ENCODE results near the gene PCDHAC2.

Gene PCDHAC2

GRCh38 chr5:141001446-141001843 lies 35.2 kb downstream of the PCDHAC2 start:
- Histone ChIP-seq H3K9me3 (replicated peaks; ENCODE audit: insufficient read depth, low read length) (no peaks in the 10 kb centered on the region), H3K4me2 (ENCODE audit: low read depth, low read length) (no peak overlapping the region), H4K20me1 (ENCODE audit: insufficient read depth, low read length) (no peaks in the 10 kb centered on the region), H3K9ac (ENCODE audit: low read length) (no peak overlapping the region), H3K36me3 (replicated peaks; ENCODE audit: insufficient read depth, low read length) (no peaks in the 10 kb centered on the region), H2AFZ (ENCODE audit: low read length) (no peak overlapping the region), H3K9me2 (replicated peaks; ENCODE audit: insufficient read depth, low read length) (no peaks in the 10 kb centered on the region), H3K27ac (ENCODE audit: low read length) (no peak overlapping the region), H3F3A (ENCODE audit: insufficient read depth, low read length) (no peaks in the 10 kb centered on the region), H3K27me3 (replicated peaks; ENCODE audit: insufficient read depth, low read length) (no peaks in the 10 kb centered on the region), H3K79me2 (ENCODE audit: low read length) (no peaks in the 10 kb centered on the region), H3K4me3 (ENCODE audit: low read length) (no peak overlapping the region), H3K4me1 (ENCODE audit: low read length) (no peaks in the 10 kb centered on the region)
- DNase-seq, result no peak
- TF ChIP-seq EZH2phosphoT487 (IDR thresholded peaks at IDR 0.05; ENCODE audit: low read length) (no peak), CTCF (IDR thresholded peaks at IDR 0.05; ENCODE audit: low read length) (no peak), EZH2 (optimal IDR thresholded peaks at IDR 0.05; ENCODE audit: low read depth, low read length) (no peak)

- TF ChIP-seq CTCF (IDR thresholded peaks at IDR 0.05; ENCODE audit: low read length) (no peak), EZH2 (optimal IDR thresholded peaks at IDR 0.05; ENCODE audit: low read depth, low read length) (no peak), EZH2phosphoT487 (IDR thresholded peaks at IDR 0.05; ENCODE audit: low read length) (no peak)
- no peaks in the 10 kb centered on the region for H4K20me1 ChIP-seq (ENCODE audit: insufficient read depth, low read length)
- no peaks in the 10 kb centered on the region for H3K9me2 ChIP-seq (replicated peaks; ENCODE audit: insufficient read depth, low read length)
- H3K27me3 ChIP-seq (replicated peaks; ENCODE audit: insufficient read depth, low read length), result no peaks in the 10 kb centered on the region
- no peaks in the 10 kb centered on the region for H3K79me2 ChIP-seq (ENCODE audit: low read length)
- H3K27ac ChIP-seq (ENCODE audit: low read length), result no peak overlapping the region
- no peaks in the 10 kb centered on the region for H3K9me3 ChIP-seq (replicated peaks; ENCODE audit: insufficient read depth, low read length)
- no peak overlapping the region for H2AFZ ChIP-seq (ENCODE audit: low read length)
- no peaks in the 10 kb centered on the region for H3K4me1 ChIP-seq (ENCODE audit: low read length)
- H3K4me2 ChIP-seq (ENCODE audit: low read depth, low read length), result no peak overlapping the region
- no peak for DNase-seq
- H3K36me3 ChIP-seq (replicated peaks; ENCODE audit: insufficient read depth, low read length), result no peaks in the 10 kb centered on the region
- H3K9ac ChIP-seq (ENCODE audit: low read length), result no peak overlapping the region
- H3F3A ChIP-seq (ENCODE audit: insufficient read depth, low read length), result no peaks in the 10 kb centered on the region
- H3K4me3 ChIP-seq (ENCODE audit: low read length), result no peak overlapping the region
These were observed 35.7 kb downstream of the PCDHAC2 start for GRCh38 chr5:141001844-141002604.

GRCh38 chr5:141002605-141002965 lies 36.3 kb downstream of the PCDHAC2 start:
- Histone ChIP-seq H3K4me2 (ENCODE audit: low read depth, low read length) (no peak overlapping the region), H3K9me3 (replicated peaks; ENCODE audit: insufficient read depth, low read length) (no peaks in the 10 kb centered on the region), H3K79me2 (ENCODE audit: low read length) (no peaks in the 10 kb centered on the region), H3K27ac (ENCODE audit: low read length) (no peak overlapping the region), H3F3A (ENCODE audit: insufficient read depth, low read length) (no peaks in the 10 kb centered on the region), H3K4me1 (ENCODE audit: low read length) (no peaks in the 10 kb centered on the region), H4K20me1 (ENCODE audit: insufficient read depth, low read length) (no peaks in the 10 kb centered on the region), H3K4me3 (ENCODE audit: low read length) (no peak overlapping the region), H3K9ac (ENCODE audit: low read length) (no peak overlapping the region), H2AFZ (ENCODE audit: low read length) (no peak overlapping the region), H3K36me3 (replicated peaks; ENCODE audit: insufficient read depth, low read length) (no peaks in the 10 kb centered on the region), H3K27me3 (replicated peaks; ENCODE audit: insufficient read depth, low read length) (no peaks in the 10 kb centered on the region), H3K9me2 (replicated peaks; ENCODE audit: insufficient read depth, low read length) (no peaks in the 10 kb centered on the region)
- no peak for DNase-seq
- TF ChIP-seq CTCF (IDR thresholded peaks at IDR 0.05; ENCODE audit: low read length) (no peak), EZH2 (optimal IDR thresholded peaks at IDR 0.05; ENCODE audit: low read depth, low read length) (no peak), EZH2phosphoT487 (IDR thresholded peaks at IDR 0.05; ENCODE audit: low read length) (no peak)

Measured in MM.1S (cell line).